ENCODE measurements around the gene ZNF124. TPM values are rescaled to one million over a fixed set of nuclear protein-coding genes. Genes with fewer than 3 reads are reported as not detected.
"Not testable (repeated sequence)": the region's sequence is repeated elsewhere in the genome, so short reads cannot be mapped to it uniquely, and the experiment has no call there.

The ZNF124 gene
- polyA plus RNA-seq, 1 donor = 6.7 TPM

DNA sequence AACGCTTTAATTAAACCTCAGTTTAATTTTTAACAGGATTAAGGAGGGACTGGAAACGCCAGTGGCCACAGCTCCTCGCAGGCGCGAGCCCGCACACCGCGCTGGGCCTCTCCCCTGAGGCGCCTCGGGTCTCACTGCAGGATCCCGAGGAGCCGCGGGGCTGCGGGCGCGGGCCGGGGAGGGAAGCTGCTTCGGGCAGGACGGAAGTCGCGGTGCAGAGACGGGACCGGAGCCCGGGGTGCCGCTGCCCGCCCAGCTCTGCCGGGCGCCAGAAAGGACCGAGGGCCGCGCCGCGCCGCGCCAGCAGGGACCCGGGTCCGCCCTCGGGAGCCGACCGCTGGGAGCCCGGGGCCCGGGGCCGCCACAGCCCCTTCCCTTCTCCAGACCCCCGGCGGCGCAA lies 377 bp downstream of the ZNF124 start:
- DNase-seq = not testable (repeated sequence)

DNA sequence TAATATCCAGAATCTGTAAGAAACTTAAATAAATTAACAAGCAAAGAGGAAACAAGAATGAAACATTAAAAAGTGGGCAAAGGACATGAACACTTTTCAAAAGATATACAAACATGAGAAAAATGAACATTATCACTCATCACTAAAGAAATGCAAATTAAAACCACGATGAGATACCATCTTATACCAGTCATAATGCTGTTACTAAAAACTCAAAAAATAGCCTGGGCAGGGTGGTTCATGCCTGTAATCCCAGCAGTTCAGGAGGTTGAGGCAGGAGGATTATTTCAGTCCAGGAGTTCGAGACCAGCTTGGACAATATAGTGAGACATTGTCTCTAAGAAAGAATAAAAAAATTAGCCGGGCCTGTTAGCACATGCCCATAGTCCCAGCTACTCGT lies 6.1 kb downstream of the ZNF124 start:
- DNase-seq = no peak

DNA sequence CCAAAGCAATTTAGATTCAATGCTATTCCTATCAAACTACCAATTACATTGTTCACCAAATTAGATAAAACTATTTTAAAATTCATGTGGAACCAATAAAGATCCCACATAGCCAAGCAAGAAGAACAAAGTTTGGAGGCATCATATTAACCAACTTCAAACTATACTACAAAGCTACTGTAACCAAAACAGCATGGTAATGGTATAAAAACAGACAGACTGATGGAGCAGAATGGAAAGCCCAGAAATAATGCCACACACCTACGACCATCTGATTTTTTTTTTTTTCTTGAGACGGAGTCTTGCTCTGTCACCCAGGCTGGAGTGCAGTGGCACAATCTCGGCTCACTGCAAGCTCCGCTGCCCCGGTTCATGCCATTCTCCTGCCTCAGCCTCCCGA lies 7.1 kb downstream of the ZNF124 start:
- DNase-seq = no peak

DNA sequence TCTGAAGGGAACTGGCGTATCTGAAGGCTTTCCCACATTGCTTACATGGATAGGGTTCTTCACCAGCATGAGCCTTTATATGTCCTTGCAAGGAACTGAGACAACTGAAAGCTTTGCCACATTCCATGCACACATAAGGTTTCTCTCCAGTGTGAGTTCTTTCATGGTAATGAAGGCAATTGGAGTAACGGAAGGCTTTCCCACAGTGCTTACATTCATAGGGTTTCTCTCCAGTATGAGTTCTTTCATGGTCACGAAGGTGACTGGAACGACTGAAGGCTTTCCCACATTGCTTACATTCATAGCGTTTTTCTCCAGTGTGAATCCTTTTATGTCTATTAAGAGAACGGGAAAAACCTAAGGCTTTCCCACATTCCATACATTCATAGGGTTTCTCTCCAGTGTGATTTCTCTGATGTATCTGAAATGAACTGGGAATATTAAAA lies 15.0 kb downstream of the ZNF124 start:
- no peak for DNase-seq

DNA sequence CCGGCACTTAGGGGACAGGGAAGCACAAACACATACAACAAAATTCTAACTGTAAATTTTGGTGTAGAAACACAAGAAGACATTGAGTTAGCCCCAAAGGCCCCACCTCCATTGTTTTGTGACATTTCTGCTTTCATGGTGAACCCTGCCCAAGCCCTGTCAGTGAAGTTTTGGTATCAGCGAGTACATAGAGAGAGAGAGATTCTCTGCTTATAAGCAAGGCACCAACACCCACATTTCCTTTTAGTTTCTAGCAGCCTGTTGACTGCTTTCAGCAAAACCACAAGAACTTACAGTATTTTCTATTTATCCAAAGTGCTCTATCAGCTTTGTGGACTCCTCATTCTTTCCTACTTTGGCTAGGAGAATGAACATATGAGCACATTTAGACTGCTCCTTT lies 24.0 kb downstream of the ZNF124 start:
- DNase-seq = no peak

DNA sequence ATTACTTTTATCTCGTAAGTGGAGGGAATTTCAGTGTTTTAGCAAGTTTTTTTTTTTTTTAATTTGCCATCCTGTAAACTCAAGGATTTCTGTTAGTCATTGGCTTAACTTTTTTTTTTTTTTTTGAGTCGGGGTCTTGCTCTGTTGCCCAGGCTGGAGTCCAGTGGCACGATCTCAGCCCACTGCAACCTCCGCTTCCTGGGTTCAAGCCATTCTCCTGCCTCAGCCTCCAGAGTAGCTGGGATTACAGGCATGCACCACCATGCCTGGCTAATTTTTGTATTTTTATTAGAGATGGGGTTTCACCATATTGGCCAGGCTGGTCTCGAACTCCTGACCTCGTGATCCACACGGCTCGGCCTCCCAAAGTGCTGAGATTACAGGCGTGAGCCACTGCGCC lies 24.7 kb downstream of the ZNF124 start:
- not testable (repeated sequence) for DNase-seq

DNA sequence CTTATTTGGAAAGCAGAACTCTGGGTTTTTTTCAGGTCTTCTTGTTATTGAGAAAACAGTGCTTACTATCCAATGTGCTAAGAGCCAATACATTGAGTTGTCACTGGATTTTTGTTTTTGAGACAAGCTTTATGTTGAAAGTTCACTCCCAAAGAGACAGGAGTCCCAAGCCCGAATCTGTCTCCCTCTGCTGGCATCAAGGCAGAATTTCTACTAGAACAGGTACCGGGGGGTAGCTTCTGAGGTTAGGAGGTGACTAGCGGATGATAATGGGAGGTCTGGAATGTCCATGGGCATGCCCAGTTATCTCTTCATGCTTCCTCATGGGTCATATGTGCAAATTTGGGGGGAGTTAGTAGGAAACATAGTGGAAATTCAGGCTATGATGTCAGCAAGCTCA lies 25.1 kb downstream of the ZNF124 start:
- DNase-seq = no peak

DNA sequence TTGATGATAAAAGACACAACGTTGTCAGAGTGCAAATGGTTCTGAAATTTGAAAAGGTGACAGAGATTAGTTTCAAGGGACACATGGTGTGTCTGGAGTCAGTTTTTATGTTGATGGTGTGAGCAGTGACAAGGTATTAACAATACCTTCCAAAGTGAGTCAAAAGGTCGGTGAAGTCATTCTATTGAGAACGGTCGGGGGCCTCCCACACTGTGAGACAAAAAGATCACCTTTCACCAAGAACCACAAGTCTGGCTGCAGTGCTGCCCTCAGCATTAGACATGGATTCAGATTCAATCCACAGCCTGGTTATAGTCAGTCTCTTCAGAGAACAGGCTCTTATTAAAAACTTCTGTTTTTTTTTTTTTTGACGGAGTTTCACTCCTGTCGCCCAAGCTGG lies 26.5 kb downstream of the ZNF124 start:
- DNase-seq = no peak

DNA sequence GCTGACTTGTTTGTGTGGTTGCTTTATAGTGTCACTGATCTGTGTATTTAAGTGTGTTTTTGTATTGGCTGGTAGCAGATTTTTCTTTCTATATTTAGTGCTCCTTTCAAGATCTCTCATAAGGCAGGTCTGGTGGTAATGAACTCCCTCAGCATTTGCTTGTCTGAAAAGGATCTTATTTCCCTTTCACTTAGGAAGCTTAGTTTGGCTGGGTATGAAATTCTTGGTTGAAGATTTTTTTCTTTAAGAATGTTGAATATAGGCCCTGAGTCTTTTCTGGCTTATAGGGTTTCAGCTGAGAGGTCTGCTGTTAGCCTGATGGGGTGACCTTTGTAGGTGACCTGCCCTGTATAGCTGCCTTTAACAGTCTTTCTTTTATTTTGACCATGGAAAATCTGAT lies 32.3 kb downstream of the ZNF124 start:
- DNase-seq = not testable (repeated sequence)

DNA sequence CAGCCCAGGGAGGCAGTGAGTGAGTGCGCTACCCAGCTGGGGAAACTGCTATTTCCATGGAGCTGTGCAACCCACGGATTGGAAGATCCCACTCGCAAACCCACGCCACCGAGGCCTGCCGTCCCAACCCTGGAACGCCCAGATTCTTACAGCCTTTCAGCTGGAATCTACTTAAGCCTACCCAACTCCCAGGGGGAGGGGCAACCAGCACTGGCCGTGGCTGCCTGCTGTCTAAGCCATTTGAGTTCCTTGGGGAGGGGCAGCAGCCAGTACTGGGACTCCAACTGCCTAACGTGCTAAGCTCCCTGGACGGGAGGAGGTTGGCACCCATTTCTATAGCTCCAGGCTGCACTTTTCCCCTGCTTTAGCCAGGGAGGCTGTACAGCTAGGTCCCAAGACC lies 40.6 kb downstream of the ZNF124 start:
- no peak for DNase-seq

DNA sequence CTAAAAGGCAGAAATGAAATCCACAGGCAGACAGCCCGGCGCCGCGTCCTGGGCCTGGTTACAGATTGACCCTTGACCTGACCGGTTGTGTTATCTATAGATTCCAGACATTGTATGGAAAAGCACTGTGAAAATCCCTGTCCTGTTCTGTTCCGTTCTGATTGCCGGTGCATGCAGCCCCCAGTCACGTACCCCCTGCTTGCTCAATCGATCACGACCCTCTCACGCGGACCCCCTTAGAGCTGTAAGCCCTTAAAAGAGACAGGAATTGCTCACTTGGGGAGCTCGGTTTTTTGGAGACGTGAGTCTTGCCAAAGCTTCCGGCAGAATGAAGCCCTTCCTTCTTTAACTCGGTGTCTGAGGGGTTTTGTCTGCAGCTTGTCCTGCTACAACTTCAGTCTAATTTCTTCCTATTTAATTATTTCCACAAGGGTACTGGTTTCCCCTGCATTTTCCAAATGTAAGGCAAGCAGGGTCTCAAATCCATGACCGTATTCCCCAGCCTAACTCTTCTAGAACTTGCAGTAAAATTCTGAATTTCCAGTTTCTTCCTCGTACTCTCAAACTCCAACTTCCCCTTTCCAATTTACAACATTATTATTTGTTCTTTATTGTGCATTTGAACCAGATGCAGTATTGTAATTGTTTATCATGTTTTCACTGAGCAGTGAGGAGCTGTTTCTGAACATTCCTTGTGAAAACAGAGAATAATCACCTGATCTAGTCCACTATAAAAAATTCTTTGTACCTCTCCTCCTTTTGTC lies 44.1 kb downstream of the ZNF124 start:
- not testable (repeated sequence) for DNase-seq

DNA sequence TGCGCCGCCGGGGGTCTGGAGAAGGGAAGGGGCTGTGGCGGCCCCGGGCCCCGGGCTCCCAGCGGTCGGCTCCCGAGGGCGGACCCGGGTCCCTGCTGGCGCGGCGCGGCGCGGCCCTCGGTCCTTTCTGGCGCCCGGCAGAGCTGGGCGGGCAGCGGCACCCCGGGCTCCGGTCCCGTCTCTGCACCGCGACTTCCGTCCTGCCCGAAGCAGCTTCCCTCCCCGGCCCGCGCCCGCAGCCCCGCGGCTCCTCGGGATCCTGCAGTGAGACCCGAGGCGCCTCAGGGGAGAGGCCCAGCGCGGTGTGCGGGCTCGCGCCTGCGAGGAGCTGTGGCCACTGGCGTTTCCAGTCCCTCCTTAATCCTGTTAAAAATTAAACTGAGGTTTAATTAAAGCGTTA lies 45.2 kb downstream of the ZNF124 start:
- not testable (repeated sequence) for DNase-seq

DNA sequence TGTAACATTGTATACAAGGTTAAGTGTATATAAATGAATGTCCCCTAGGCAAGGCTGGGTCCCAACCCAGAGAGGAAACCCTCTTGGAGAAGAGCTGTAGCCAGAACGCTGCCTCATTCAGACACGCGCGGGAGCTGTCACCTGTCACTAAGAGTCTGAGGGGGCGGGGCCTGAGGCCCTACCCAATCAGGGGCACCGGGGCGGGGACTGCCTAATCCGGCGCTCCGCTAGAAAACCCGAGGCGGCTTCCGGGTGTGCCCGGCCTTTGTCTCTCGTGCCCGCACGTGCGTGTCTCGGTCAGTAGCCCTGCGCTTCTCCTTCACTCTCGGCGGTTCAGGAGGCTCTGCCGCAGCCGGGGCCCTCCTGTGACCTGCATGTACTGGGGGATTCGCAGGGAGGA lies 45.7 kb downstream of the ZNF124 start:
- not testable (repeated sequence) for DNase-seq

DNA sequence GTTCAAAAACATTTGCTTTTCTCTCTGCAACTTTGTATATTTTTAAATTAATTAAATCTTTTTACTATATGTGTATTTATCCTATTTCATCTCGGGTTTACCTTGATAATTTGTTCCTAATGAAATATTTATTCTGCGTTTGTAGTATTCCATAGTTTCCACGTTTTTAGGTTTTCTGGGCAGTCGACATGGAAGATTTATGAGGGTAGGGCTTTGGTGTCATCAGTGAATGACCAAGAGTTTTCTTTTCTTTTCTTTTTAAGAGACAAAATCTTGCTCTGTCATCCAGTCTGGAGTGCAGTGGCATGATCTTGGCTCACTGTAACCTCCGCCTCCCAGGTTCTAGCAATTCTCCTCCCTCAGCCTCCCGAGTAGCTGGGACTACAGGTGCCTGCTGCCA lies 50.4 kb downstream of the ZNF124 start:
- DNase-seq = no peak

DNA sequence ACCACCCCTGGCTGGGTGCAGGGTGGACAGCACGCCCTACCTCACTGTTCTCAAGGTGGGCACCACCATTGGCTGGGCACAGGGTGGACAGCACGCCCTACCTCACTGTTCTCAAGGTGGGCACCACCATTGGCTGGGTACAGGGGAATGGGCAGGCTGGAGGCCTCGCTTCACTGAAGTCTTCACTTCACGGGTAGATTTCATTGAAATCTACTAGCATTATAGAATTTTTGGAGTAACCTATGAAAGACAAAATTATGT lies 51.5 kb downstream of the ZNF124 start:
- not testable (repeated sequence) for DNase-seq

DNA sequence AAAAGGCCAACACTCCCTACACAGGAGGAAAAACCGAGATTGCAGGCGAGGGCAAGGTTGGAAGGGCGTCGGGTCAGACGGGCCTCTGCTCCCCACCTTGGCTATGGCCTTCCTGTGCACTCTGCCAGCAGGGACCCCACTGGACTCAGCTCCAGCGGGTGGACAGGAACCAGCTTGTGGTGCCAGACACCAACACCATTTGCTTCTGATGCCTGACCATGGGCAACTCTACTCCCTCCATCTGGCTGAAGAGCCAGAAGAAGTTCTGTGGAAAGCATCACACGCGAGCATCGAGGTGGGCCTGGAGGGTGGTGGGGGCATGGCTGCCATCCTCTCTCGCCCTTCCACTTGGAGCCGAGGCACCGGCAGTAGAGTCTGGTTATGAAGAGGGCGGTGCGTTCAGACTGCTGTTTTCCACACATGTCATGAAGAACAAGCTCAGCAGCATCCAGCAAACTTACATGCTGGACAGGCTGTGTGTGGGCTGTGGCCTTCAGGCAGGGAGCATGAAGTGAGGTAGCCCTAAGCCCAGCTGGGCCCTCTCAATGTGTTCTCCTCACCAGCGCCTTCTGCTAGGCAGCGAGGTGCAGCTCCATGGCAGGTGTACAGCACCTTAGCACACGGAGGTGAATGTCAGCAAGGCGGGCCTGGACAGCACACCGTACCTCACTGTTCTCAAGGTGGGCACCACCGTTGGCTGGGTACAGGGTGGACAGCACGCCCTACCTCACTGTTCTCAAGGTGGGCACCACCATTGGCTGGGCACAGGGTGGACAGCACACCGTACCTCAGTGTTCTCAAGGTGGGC lies 52.0 kb downstream of the ZNF124 start:
- DNase-seq = no peak

DNA sequence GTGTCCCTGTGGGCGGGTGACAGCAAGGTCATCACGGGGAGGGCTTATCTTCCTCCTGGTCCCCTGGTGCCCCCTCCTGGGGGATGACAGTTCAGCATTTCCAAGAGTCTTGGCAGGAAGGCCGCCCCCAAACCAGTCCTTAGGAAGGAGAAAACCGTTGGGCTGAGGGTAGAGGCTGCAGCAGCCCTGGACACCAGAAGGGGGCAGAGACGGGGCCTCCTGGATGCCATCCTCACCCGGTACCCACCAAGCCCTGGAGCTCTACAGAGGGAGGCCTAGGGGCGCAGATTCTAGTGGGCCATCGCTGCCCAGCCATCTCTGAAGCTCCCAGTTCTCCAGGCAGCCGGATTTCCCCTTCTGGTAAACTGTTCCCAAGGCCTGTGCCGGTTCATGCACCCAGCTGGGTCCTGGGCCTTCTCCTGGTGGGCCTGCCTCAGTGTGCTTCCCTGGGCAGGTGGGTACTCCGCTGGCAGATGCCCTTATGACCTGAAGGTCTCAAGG lies 52.8 kb downstream of the ZNF124 start:
- DNase-seq = no peak

DNA sequence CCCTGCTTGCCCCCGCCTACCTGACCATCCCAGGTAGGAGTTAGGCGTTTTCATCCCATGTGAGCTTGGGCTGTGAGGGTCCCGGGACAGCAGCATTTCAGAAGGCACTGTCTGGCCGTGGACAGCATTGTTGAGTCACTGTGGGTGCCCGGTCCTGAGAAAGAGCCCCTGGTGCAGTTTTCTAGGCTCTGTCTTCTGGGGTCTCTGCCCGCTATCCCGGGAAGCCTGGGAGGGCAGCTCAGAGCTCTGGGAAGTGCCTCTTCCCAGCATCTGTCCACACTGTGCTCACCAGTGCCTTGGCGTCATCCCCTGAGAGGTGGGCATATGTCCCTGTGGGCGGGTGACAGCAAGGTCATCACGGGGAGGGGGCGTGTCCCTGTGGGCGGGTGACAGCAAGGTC lies 56.3 kb downstream of the ZNF124 start:
- DNase-seq = no peak

DNA sequence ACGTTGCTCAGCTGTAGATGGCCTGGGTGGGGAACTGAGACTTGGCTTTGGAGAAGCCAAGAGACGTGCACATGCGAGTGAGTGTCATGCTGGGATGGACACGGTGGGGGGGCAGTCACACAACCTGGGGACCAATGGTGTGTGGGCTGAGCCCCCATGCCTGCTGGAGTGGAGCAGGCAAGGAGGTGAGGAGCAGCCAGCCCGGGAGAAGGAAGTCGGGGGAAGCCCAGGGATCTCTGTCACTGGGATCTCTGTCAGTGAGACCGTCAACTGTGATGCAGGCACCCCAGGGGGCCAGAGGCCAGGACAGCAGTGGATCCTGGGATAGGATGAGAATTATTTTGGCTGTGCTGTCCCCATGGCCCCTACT lies 56.7 kb downstream of the ZNF124 start:
- DNase-seq = no peak

DNA sequence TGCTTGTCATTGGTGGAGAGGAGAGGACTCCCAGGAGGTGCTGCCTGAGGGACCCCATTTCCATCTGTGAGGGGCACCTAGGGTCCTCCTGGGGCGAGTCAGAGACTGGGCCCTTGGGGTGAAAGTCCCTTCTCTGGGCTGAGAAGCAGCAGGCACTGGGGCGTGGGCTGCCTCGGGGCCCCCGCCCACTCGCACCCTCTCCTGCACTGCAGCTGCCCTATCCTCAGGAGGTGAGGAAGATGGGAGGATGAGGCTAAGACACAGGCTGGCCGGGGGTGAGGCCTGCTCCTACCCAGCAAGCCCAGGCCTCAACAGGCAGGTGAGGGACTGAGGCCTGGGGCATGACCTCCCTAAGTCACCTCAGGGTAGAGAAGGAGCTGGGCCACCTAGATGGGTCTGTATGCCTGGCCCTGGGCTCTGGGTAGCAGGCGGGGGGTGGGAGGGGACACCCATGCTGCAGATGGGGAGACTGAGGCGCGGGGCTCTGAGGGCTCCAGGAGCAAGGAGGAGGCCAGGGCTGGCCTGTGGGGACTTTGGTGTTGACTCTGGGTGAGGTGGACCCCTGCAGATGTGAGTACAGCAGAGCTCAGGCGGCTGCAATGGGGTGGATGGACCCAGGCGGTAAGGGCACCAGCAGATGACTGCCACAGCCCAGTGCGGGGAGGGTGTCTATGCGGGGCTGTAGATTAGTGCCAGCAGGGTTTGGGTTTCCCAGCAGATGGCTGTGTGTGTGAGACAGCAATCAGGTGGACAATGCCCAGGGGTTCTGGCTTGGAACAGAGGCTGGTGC lies 57.3 kb downstream of the ZNF124 start:
- DNase-seq = no peak

DNA sequence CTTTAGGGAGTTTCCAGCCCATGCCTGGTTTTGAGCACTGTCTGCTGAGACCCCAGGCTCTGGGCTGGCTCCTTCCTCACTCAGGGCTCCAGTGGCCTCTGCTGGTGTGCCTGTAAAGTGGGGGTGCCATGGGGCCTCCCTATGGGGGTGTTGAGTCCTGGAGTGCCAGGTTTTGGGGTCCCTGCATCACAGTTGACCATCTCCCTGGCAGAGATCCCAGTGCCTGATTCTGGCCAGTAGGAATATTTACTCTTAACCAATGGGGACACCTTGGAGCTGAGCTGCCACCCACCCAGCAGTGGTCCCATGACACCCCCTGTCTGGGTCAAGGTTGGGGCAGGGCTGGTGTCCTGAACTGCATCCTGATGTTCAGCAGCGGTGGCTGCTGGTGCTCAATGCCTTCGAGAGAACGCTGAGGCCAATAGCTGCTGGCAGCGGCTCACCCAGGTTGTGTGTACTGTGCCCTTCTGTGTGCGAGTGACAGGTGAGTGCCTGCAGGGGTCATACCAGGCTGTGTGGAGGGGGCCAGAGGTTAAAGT lies 58.0 kb downstream of the ZNF124 start:
- DNase-seq = no peak

DNA sequence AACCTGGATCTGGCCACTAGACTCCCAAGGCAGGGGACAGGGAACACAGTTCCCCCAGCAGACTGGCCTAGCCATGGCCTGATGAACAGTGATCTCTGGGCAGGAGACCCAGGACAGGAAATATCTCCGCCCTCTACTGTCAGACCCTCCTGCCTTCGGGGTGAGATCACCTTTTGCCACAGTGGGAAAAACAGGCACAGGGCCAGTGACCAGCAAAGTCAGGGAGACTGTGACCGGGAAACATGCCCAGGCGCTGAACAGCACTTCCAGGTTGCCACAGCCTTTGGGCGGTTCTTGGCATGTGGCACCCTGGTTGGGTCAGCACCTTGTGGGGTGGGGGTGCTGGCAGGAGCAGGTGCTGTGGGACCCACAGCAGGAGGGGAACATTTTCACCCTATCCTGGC lies 58.7 kb downstream of the ZNF124 start:
- no peak for DNase-seq

DNA sequence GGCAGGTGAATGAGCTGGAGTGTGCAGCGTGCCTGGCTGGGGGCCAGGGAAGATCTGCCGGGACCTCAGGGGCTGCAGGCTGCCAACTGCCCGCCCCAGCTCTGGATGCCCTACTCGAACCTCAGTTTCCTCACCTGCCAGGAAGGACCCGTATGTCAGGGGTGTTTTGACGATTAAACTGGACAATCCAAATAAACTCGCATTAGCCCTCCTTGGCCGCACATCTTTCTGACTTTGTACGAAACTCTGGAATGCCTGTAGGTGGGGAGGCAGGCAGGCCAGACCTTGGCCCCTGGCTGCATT lies 59.4 kb downstream of the ZNF124 start:
- DNase-seq = no peak
